ENCODE results near the gene SH2B3.
A peak's percentile ranks its signal among the peaks of the same experiment; 100 is the strongest.

Gene SH2B3

GRCh38 chr12:111428081-111428727 is 22.5 kb downstream of the SH2B3 start:
- no peak for DNase-seq (ENCODE audit: low read depth)

GRCh38 chr12:111428728-111429175 is 23.0 kb downstream of the SH2B3 start:
- no peak for DNase-seq (ENCODE audit: low read depth)

DNA sequence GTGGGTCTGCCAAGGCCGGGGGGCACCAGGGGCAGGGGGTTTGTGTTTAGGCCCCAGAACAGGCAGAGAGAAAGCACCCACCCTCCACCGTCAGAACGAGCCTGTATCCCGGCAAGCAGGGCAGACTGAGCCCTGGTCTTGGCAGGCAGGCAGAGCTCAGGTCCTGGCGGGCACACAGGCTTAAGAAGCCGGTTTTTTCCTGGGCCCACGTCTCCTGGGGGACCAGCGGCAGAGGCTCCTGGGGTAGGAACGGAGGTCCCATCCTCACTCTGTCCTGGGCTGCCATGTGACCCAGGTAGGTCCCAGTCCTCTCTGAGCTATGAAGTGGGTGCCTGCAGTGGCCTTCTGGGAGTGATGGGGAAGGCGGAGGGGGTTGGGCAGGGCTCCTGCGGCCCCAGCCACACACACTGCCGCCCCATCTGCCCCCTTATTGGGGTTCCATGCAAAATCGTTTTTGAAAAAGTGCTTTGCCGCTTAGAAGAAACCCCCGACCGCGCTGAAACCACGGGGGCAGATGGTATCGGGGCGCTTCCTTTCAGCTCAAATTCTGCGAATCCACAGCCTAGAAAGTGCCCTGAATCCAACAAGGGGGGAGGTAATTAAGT is 24.2 kb downstream of the SH2B3 start:
- peak; percentile 61 for DNase-seq (ENCODE audit: low read depth)

DNA sequence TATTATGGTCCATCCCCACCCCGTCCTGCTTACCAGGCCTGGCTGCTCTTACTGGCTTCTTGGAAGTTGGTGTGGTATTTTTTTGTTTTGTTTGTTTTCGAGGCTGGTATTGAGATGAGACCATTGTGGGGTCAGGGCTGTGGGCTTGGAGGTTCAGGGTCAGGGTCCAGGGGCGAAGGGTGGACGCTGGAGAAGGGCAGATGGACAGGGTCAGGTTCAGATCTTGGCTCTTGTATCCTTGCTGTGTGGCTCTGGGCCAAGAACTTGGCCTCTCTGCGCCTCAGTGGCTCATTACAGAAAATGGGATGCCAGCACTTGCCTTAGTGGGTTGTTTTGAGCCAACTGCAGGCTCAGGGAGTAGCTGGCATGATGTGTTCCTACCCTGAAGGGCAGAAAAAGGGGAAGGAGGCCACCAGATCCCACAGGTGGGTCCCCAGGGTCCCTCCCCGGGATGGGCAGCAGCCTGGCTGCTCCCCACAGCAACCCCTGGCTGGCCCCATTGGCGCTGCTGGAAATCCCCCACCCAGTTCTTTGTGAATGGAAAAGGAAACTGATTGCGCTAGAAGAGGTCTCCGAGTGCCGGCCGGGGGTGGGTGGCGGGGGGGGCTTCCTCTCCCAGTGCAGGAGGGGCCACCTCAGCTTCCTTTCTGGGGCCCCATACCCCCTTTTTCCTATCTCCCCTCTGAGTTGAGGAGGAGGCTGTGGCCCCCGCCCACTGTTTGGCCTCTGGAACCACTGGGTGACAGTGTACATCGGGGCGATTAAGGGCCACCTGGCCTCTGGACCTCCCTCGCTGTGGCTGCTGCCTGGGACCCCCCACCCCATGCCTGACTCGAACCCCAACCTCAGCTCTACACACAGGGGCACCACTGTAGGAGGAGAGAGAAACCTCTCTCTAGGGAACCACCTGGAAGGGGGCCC is 25.0 kb downstream of the SH2B3 start:
- DNase-seq (ENCODE audit: low read depth) = peak; percentile 58

- DNase-seq (ENCODE audit: low read depth) = no peak
These were observed 26.0 kb downstream of the SH2B3 start for GRCh38 chr12:111431772-111432171.

- DNase-seq (ENCODE audit: low read depth) = no peak
These were observed 28.3 kb downstream of the SH2B3 start for GRCh38 chr12:111434049-111434448.

DNA sequence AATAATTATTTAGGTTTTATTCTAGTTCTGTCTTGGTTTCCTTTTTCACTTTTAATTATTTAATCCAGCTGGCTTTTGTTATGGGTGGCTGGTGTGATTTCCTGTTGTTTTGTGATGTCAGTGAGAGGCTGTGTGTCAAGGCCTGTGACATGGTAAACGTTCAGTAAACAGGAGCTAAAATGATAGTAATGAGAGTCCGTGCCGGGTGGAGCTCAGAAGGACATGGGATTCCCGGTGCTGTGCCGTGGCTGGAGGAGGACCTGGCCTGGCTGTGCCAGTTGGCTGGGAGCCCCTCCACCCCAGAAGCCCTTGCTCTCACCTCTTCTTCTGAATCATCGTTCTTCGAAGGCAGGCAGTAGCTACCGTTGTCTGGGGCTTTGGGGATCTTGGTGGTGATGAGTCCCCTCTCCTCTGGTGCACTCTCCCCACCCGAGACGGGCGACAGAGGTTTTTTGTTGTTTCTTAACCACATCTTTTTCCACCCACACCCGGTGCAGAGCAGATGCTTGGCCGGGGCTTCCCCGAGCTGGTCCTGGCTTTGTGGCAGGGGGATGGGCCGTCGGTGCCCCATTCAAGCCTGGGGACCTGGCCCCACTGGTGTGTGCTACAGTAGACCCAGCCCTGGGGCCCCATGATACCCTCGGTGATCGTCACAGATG is 29.1 kb downstream of the SH2B3 start:
- peak; percentile 77 for DNase-seq (ENCODE audit: low read depth)

DNA sequence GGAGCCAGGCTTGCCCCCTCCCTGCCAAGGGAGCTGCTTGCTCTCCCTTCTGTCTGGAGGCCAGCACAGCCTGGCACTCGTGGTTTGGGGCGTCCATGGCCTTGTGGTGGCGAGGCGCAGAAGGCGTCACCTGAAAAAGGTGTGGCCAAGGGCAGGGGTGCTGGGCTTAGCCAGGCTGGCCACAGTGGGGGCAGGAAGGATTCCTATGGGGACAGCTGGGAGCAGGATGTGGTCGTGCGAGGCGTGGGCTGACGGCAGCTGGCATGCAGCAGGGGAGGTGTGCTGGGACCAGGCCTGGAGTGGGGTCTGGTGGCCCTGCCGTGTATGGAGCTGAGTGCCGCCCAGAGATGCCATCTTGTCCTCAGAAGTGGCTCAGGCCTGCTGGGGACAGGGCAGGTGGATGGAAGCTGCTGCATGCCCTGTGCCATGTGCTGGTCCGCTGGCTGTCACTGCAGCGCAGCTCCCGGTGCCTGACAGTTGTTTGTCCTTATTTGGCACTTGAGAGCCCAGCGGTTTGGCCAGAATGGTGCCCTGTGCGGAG is 30.0 kb downstream of the SH2B3 start:
- DNase-seq (ENCODE audit: low read depth) = no peak

GRCh38 chr12:111436266-111436665 is 30.5 kb downstream of the SH2B3 start:
- DNase-seq (ENCODE audit: low read depth) = no peak

GRCh38 chr12:111436811-111437210 is 31.1 kb downstream of the SH2B3 start:
- DNase-seq (ENCODE audit: low read depth) = no peak

GRCh38 chr12:111437816-111438454 is 32.2 kb downstream of the SH2B3 start:
- DNase-seq (ENCODE audit: low read depth) = no peak

DNA sequence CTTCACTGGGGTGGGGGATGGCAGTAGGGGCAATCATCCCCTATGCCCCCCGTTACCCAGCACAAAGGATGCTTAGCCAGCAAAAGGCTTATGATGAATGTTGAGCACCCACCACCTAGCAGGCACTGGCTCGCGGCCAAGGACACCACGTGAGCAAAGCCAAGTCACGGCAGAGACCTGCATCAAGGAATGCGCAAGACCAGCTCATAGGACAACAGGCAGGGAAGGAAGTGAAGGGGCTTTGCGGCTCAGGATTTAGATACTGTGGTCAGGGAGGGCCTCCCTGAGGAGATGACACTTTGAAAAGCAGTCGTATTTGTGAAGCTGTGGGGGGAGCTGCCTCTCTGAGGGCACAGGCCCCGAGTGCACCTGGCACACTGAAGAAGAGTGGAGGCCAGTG is 32.8 kb downstream of the SH2B3 start:
- DNase-seq (ENCODE audit: low read depth) = peak; percentile 63

DNA sequence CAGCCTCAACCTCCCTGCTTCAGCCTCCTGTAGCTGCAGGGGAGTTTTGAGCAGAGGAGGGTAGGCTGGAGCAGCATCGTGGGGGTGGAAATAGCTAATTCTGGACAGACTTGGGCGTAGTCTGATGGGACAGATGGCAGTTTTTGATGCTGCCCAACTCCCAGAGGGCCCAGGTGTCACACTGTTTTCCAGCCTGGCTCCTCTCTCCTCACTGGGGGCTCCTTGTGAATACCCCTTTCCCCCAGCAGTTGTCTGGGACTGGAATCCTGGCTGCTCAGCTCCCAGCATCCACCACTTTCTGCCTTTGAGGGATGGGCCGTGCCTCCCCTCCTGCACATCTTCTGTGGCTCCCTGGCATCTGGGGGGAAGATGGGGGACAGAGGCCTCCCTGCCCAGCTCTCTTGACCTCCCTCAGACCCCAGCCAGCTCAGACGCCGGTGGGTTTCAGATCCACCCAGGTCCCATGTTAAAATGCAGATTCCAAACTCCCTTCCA is 34.0 kb downstream of the SH2B3 start:
- no peak for DNase-seq (ENCODE audit: low read depth)

DNA sequence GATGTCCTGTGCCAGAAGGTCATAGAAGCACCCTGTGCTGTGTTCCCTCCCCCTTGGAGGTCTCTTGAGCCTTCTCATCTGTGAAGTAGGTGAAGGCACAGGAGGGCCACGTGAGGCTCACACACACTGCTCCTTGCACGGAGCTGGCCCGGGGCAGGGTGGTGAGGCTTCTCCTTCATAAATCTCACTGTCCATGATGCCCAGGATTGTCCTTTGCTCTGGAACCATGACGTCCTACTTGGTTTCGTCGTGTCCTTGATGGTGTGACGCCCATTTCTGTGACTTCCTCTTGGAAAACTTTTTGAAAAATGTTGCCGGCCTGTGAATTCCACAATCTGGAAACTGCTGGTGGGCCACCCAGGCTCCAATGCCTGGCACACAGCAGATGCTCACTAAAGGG is 34.4 kb downstream of the SH2B3 start:
- no peak for DNase-seq (ENCODE audit: low read depth)

GRCh38 chr12:111440631-111441030 is 34.9 kb downstream of the SH2B3 start:
- DNase-seq (ENCODE audit: low read depth) = no peak

DNA sequence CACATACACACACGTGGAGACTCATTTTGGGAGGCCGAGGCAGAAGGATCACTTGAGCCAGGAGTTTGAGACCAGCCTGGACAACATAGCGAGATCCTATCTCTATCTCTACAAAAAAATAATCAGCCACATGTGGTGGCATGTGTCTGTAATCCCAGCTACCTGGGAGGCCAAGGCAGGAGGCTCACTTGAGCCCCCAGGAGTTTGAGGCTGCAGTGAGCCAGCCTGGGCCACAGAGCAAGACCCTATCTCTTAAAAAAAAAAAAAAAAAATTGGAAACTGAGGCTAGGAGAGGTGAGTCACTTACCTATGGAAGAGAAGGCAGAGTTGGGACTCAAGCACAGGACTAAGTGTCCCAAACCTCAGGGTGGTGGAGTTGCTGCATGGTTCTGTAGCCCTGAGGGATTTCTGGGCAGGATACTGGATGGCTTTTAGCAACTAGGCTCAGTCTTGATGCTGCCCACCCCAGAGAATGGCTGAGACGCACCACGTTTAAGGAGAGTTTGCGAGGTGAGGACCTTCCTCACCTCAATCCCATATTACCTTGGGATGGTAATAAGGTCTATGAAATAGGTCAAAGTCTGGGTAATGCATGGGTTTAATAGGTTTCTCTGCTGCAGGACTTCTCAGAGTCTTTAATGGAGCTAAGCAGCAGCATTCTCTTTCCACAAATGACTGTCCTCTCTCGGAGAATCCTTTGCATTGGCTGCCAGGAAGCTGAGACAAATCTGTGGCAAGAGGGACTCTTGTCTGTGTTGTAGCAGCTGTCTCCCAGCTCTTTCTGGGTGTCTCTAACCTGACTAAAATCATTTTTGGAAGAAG is 35.6 kb downstream of the SH2B3 start:
- DNase-seq (ENCODE audit: low read depth) = no peak

DNA sequence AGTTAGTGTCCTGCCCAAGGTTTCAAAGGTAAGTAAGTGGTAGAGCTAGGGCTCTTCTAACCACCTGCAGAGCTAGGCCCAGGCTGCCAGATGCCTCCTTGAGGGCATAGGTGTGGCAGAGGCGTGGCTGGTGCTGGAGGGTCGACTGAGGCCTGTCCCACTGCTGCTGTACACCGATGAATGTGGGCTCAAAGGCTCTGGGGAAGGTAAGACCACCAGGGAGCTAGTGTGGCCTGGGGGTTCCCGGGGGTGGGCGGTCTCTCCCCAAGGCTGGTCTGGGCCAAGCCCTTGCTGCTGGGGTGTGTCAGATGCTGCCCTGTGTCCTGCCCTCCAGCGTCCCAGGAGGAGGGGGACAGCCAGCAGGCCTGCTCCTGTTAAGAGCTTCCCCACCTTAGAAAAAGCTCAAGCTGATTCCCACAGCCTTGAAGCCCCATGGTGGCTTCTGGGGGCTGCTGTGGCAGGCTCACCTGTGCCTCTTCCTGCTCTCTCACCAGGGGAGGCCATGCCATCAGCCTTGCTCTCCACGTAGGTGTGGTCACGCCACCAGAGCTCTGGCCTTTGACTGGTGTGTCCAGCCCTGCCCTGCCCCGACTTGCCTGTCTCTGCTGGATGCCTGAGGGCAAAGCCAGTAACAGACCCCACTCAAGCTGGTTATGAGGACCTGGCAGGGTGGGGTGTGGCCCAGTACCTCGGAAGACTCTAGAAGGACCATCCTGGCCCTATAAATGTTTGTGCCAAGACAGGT is 36.8 kb downstream of the SH2B3 start:
- DNase-seq (ENCODE audit: low read depth) = no peak

DNA sequence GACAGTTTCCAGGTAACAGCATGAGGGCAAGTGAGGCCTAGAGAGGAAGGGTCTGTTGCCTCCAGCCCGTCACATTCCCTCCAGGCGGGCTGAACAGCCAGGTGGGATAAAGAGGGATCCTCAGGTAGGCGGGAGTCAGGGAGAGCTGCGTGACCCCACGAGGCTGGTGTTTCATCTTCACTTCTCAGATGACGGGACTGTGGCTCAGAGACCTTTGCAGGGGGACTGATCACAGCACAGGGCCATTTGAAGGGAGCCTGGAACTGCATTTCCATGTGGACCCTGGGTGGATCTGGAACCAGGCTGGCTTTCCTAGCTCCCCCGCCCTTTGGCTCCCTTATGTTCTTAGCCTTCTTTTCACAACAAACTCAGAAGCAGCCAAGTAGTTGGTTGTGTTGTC is 37.4 kb downstream of the SH2B3 start:
- no peak for DNase-seq (ENCODE audit: low read depth)

DNA sequence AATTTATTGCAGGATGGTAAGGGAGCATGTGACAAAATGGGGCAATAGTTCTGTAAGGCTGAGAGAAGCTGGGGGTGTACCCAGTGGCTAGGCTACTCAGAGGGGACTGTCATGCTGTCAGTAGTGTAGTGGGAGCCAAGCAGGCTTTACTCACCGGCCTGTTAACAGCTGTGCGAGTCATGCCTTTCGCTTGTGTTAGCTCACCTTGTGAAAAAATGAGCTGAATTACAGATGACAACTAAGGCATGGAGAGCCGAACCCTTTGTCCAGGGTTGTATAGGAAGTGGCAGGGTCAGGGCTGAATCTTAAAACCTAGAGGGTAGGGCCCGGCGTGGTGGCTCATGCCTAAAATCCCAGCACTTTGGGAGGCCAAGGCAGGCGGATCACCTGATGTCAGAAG is 37.9 kb downstream of the SH2B3 start:
- no peak for DNase-seq (ENCODE audit: low read depth)
